Measurements from ENCODE around the gene IFRD2.

DNA sequence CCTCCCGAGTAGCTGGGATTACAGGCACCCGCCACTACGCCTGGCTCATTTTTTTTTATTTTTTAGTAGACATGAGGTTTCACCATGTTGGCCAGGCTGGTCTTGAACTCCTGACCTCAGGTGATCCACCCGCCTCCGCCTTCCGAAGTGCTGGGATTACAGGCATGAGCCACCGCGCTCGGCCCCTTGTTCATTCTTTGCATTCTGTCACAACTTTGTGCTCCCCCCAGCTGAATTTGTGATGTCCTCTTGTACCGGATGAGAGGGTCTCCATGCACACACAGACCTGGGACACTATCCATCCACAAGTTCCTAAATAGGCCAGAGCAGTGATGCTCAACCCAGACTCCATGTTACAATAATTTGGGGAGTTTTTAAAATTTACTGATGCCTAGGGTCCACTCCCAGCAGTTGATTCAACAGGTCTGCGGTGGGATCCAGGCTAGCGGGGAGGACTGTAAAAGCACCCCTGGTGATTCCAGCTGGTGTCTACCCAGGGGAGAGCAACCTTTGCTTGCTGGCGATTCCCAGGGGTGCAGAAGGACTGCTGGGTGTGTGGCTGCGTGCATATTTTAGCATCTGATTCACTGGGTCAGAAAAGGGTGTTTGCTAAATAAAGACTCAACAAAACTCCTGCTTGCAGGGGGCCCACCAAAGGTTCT is 47.4 kb upstream of the IFRD2 start:
- TF ChIP-seq POLR2A (IDR thresholded peaks at IDR 0.05; ENCODE audit: low read length) (no peak), GATA1 (IDR thresholded peaks at IDR 0.05; ENCODE audit: low read depth, low read length) (no peak)
